Epidermal melanocyte (primary cell): ENCODE data around the gene AKAP8L.
"Not testable (repeated sequence)": the region's sequence is repeated elsewhere in the genome, so short reads cannot be mapped to it uniquely, and the experiment has no call there.

Experiments used
- DNase-seq: peaks from one replicate; pipeline ENCODE4 v3.0.0; 2011; ENCODE audit warnings: low spot score; ENCODE audit not compliant: insufficient read length

Gene AKAP8L

DNA sequence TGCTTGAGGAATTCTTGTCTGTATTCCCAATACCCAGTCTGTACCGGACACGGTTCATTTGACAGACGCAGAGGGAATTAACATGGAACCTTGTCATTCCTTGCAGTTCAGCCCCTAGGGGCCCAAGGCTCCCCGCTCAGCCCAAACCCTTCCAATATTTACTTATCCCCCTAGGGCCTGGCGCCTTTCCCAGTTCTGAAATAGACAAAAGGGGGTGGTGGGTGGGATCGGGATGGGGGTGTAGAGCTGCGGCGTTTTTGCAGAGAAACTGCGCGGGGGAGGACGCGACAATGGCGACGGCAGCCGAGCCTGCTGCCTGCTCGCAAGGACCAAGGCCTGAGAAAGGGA, 583 bp downstream of the AKAP8L start:
- no peak for DNase-seq

DNA sequence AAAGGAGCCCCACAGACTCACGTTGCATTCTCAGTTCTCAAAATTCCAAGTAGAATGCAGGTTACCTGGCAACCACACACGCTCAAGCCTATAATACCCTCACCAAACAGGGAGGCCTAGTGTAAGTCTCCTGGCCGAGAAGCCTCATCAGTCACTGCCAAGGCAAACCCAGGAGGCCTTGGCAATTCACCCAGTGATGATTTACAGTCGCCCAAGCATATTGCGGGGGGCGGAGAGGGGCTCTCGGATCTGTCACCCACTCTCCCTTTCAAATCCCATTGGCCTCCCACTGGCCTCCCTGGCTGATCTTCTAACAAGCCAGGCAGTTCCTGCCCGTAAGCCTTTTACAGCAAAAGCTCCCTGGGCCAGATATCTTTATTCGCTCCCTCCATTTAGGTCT, 1.1 kb downstream of the AKAP8L start:
- no peak for DNase-seq

DNA sequence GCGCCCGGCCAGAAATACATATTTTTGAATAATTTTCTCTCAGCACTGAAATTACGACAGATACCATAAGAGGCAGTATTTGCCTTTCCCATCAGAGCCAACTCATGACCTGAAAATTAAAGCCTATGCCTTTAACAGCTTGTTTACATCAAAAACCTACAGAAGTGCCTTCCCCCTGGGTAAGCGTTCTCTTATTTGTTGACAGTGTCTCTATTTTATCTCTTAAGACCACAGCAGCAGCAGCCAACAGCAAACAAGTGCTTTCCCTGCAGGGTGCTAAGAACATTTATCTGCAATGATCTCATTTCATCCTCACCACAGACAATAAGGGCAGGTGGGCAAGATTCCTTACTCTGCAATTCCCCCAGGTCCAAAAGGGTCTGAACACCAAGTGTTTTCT, 6.0 kb downstream of the AKAP8L start:
- DNase-seq: no peak

DNA sequence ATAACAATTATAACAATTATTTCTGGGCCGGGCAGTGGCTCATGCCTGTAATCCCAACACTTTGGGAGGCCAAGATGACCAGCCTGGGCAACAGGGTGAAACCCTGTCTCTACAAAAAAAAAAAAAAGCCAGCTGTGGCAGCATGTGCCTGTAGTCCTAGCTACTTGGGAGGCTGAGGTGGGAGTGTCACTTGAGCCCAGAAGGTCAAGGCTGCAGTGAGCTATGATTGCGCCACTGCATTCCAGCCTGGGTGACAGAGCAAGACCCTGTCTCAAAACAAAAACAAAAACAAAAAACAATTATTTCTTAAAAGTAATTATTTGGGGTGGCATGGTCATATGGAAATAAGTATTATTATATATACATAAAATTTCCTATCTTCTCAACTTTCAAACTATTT, 7.4 kb downstream of the AKAP8L start:
- not testable (repeated sequence) for DNase-seq

DNA sequence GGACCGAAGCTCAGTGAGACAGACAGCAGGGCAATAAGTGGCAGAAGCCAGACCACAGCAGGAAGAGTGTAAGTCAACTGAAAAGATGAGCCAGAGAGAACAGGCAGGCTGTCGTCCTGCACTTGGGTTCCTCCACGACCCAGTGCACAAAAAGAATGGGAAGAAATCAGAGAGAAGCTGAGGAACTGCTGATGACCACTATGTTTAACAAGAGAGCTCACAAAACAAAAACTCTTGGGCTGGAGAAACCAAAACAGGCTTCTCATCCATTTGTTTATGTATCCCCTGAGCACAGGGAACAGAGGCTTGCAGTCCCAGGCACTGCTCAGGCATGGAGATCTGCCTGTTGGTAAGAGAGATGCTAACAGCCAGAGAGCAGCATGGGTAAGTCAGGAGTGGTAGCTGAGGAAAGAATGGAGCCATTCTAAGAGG, 14.0 kb downstream of the AKAP8L start:
- no peak for DNase-seq

DNA sequence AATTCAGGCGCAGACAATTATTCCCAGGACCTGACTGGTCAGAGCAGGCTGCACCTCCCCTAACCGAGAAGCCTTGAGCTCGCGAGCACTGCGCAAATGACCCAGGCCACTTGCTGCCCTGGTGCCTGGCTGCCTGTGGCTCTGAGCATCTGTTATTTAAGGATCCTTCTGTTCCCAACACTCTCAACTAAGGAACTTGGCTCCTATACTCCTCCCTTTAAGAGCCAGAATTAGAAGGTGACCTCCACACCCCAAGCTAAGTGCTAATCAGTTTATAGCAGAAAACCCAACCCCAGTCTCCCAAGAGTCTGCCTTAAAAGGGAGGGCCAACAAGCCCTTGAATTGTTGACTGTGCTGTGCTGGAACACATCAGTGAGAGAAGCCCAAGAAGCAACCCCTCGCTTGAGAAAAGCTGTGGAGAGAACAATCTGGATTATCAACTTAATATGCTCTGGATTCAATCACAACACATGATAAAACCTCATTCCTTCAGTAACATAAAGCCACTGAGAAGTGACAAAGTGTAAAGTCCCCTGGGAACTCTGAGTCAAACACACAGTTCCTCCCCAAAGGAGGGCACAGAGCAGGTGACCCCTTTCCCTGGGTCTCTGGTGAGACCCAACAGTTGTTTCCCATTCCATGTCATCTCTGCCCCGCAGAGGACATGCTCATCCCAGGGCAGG, 14.6 kb downstream of the AKAP8L start:
- no peak for DNase-seq

DNA sequence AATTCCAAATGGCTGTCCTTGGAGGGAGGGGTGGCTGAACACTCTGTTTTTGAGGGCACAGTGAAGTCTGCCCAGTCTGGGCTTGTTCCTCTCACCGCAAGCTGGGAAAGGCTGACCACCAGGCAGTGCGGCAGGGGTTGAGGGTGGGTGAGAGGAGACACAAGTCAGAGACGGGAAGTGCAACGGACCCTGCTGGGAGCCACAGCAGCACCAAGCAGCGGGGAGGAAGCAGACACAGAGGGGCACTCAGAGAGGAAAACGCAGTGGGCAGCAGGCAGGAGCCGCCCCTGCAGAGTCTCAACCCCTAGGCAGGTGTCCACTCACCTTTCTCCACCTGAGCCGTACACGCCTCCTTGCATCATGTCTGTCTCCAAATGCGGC, 15.6 kb downstream of the AKAP8L start:
- no peak for DNase-seq

DNA sequence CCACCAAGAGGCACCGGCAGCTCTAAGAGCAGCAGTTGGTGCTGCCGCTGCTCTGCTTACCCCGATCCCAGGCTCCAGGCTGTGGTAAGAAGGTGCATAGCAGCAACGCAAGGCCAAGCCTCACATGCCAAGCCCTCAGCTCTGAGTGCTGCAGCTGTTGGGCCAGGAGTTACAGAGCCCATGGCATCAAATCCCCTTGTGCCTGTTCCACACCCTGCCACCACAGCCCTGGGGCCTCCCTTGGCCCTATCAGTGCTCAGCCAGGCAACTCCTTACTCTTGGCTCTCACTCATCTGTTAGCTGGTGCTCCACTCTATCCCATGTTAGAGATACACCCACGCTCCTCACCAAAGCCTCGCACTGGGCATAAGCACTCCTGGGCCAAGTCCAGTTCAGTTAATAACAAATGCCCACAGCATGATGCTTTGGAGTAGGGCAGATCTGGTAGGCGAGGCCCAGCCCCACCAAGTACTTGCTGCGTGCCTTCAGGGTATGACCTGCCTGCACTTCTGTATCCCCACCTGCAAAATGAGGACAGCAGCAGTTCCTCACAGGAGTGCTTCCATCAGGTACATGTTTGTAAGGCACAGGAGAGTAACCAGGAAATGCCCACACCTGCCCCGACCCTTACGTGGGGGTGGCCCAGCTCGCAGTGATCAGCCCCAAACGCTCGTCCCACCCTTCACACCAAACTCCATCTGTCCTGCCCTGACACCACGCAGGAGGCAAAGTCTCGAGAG, 16.2 kb downstream of the AKAP8L start:
- no peak for DNase-seq

DNA sequence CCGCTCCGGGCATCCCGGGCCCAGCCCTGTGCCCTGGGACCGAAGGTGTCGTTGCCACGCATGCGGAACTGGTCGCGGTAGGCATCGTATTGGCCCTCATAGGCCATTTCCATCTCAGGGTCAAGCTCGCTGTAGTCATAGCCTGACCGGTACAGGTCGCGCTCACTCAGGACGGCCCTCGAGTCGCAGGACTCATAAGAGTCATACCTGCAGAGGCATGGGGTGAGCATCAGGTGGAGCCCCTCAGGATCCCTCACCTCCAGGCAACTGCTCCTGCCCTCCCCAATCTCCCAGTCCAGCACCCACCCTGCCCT, 17.4 kb downstream of the AKAP8L start:
- no peak for DNase-seq

DNA sequence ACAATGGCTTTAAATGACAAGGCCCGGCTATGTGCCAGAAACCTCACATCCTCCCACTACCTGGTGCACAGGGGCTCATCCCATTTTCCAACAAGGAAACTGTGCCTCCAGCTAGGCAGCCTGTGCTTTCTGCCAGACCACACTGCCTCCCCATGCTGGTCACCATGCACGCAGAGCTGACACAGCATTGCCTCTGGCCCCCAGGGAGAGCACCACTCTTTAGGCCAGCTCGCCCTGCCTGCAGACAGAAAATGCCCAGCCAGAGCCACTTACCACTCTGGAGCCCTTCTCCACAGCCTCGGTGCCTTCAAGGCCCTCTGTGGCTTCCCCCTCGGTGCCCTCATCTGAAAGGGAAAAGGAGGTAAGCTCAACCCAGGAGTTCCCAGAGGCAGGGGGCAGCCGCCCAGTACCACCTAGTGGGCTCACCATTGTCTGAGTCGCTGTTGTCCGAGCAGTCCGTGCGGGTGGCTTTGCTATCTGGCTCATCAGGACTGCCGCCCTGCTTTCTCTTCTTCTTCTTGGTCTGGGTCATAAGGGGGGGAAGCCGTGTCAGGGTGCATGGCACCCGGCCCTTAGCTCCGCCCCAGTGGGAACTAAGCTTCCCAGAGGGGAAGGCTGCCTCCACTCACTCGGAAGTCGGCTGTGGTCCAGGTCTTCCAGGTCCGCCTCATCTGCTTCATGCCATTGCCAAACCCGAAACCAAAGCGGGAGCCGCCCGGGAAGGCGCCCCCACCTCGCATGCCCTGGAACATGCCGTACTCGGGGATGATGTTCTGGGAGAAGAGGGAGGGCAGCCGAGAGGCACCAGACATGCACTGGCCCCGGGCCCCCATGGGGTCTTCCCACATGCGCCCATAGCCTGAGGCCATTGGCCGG, 18.0 kb downstream of the AKAP8L start:
- no peak for DNase-seq

DNA sequence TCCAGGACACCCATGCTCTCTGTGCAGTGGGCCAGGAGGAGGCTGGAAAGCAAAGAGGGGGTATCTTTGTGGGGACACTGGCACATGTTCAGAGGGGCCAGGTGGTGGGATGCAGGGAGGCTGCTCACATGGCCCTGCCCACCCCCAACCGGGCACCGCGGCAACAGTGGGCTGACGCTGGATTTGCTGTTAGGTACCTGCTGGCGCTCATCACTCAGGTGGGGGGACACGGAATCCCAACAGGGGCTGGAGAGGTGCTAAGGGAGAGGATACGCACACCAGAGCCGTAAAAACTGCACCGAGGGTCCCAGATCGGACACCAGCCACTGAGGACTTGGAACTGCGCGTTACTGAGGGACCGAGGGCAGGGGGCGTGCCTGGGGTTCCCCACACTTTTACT, 19.2 kb downstream of the AKAP8L start:
- no peak for DNase-seq

DNA sequence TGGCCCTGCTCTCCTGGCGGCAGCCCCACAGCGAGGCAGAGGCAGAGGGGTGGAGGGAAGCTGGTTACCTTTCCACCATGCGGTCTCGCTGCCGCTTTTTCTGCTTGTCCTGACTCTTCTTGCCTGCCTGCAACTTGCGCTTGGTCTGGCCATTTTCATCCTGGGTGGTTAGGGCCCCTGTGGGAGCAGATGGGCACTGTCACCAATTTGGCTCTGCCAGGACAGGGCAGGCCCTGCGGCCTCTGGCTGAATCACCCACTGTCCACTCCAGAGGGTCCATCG, 19.6 kb downstream of the AKAP8L start:
- DNase-seq: no peak

DNA sequence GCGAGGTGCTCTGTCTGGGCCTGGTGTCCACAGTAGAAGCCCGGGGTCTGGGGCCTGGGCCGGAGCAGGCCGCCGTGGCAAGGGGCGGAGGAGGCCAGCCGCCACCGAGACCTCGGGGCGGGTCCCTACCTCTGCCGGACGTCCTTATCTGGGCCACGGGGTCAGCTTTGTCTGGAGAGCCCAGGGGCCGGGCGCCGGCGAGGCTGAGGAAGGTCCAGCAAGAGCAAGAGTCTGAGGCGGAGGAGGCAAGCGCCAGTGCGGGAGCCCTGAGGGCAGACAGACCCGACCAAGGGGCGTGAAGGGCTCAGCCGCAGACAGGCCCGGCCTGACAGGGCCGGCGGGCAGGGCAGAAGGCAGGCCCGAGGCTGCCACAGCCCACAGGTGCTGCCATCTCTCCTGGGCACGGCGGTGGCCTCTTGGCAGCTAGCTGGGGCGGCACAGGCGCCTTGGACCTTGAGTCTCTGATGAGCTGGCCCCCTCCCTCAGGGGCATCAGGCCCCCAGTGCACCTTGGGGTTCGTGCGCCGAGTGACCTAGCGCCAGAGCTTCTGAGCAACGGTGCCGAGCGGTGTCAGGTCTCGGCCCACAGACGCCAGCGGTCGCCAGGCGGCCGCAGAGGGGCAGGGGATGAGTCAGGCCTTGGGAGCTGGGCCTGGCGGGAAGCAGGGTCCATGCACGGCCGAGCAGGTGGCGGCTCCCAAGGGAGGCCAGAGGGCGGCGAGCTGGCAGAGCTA, 20.1 kb downstream of the AKAP8L start:
- no peak for DNase-seq

DNA sequence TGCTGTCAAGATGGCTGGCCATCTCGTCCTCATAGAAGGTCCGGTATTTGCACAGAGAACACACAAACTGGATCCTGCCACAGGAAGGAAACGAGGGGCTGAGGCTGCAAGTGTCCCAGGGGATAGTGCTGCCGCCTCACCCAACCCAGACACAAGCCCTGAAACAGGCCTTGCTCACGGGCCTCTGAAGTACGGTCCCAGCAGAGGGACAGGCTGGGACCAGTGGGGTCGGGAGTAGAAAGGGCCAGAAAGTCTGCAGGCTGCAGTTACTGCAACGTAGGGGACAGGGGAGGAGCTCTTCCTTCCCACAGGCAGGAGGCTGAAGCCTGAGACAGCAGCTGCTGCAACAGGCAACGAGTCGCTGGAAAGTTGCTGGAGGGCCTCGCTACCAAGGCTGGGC, 21.0 kb downstream of the AKAP8L start:
- no peak for DNase-seq

DNA sequence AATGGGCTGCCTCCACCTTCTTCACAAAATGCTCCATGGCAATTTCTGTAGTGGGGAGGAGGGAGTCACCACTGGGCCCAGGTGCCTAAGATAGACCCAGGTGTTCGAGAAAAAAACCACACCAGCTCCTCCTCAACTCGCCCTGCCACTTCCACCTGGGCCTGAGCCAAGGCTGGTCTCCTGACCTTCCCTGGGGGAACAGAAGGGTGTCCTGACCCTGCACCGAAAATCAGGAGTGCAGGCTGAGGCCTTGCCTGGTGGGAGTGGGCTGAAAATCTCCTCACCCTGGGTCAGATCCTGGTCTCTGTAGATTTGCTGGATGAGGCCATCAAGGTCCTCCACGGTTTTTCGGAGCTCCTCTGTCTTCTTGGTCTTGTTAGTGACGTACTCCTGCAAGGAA, 21.6 kb downstream of the AKAP8L start:
- no peak for DNase-seq

DNA sequence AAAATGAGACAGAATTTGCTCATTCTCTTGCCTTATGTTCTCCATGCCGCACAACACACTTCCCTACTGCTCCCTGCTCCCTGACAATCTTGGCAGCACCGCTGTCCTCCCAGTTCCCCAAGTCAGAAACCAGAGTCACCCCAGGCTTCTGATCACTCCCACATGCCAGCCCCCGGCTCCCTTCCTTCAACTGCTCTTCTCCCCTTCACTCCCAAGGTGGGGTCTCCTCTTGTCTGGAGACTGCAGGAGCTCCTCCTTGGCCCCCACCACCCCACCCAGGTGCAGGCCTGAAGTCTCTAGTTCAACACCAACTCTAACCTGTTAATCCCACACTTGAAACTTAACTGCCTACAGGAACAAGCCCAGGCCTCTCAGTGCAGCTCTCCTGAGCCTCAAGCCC, 22.4 kb downstream of the AKAP8L start:
- DNase-seq: no peak

DNA sequence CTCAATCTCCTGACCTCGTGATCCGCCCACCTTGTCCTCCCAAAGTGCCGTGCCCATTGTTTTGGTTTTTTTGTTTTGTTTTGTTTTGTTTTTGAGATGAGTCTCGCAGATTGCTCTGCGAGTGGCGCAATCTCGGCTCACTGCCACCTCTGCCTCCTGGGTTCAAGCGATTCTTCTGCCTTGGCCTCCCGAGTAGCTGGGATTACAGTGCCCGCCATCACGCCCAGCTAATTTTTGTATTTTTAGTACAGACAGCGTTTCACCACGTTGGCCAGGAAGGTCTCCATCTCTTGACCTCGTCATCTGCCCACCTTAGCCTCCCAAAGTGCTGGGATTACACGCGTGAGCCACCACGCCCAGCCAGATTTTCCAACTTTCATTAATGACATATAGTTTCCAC, 23.5 kb downstream of the AKAP8L start:
- not testable (repeated sequence) for DNase-seq

DNA sequence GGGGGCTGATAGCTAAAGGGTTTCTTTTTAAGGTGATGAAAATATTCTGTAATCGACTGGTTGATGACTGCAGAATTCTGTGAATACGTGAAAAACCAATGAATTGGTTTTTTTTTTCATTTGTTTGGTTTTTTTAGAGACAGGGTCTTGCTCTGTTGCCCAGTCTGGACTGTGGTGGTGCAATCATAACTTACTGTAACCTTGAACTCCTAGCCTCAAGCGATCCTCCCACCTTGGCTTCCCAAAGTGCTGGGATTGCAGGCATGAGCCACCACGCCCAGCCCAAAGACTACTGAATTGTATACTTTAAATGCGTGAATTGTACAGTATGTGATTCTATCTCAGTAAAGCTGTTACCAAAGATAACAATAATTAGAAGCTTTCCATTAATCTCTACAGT, 24.4 kb downstream of the AKAP8L start:
- DNase-seq: no peak

DNA sequence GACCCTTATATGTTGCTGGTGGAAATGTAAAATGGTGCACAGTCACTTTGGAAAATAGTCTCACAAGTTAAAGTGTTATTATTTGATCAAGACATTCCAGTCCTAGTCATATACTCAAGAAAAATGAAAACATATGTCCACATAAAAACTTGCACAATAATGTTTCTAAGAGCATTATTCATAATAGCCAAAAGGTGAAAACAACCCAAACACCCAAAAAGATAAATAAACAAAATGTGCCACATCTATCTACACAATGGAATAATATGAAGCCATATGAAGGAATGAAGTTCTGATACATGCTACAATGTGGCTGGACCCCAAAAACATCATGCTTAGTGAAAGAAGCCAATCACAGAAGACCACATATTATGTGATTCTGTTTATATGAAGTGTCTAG, 24.8 kb downstream of the AKAP8L start:
- DNase-seq: no peak

DNA sequence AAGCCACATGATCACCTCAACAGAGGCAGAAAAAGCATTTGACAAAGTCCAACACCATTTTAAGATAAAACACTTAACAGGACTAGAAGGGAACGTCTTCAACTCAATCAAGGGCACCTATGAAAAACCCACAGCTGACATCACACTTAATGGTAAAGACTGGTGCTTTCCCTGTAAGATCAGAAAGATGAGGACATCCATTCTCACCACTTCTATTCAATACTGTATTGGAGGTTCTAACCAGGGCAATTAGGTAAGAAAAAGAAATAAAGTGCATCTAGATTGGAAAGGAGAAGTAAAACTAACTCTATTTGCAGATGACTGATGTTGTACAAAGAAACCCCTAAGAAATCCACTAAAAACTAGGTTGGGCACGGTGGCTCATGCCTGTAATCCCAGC, 28.0 kb downstream of the AKAP8L start:
- DNase-seq: no peak

DNA sequence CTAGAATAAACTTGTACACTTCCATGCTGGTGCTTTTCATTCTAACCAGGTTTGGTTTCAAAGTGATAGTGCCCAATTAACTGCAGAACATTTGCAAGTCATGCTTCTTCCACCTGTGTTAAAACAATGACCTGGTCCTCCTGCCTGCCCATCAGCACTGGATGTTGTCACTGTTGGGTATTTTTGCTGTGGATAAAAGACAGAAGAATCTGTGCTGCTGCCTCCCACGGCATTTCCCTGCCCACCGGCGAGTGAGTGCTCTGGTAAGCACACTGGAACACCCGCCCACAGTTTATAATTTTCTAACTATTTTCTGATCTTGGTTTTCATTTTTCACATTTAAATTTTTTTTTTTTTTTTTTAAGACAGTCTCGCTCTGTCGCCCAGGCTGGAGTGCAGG, 36.9 kb downstream of the AKAP8L start:
- DNase-seq: no peak

DNA sequence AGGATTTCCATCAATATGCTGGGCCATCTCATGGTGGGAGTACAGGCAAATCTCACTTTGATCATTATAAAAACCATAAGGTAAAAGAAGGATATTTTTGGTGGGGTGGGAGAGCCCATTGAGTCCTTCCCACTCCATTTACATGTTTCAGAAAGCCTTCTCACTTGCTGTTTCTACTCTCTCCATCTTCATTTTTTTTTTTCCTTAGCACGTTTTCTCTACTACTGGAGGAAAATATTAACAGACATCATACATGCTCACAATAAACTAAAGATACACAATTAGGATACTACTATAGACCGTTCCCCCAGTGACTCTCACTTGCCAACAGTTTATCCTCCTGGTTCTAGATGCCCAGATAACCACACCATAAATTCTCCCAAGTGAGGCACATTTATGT, 37.4 kb downstream of the AKAP8L start:
- no peak for DNase-seq
